H1 (cell line): ENCODE data around the gene MRRF. TPM values are rescaled to one million over a fixed set of nuclear protein-coding genes. Genes with fewer than 3 reads are reported as not detected.

Source experiments
- CTCF ChIA-PET: fragments of 300-600 bp; sonication (Branson Sonifier 250); formaldehyde crosslinking; loops from one replicate; lab custom pipeline; 2021; ENCODE audit not compliant: partially characterized antibody; lab: Charles Lee
- POLR2A ChIA-PET: fragments of 300-600 bp; sonication (Branson Sonifier 250); formaldehyde crosslinking; loops from one replicate; lab custom pipeline; 2021; ENCODE audit warnings: inconsistent platforms; ENCODE audit not compliant: partially characterized antibody; lab: Charles Lee
- DNase-seq, 2 experiments: peaks; one replicate each; pipeline versions ENCODE4 v3.0.0 to v3.0.0-alpha.2; 2010 to 2022; ENCODE audit warnings: low spot score in 2 of 2, low read depth in 1 of 2, mixed read lengths in 1 of 2
- FAIRE-seq: peaks from 2 replicates; lab custom pipeline; 2011; peaks lifted over from hg19 to GRCh38; lab: Jason Lieb, UNC
- H2AFZ ChIP-seq: 2 replicates; pipeline ENCODE4 v1.8.1; 2012; ENCODE audit warnings: low read length, inconsistent platforms
- H2AK5ac ChIP-seq: 2 replicates; pipeline ENCODE4 v1.6.1; 2013; ENCODE audit warnings: low read depth, low read length
- H2BK120ac ChIP-seq: replicated peaks from 2 replicates; pipeline ENCODE3; 2013; ENCODE audit warnings: low read depth, low read length, inconsistent platforms
- H2BK12ac ChIP-seq: 2 replicates; pipeline ENCODE4 v1.6.1; 2013; ENCODE audit warnings: low read depth, low read length
- H2BK15ac ChIP-seq: 2 replicates; pipeline ENCODE4 v1.6.1; 2013; ENCODE audit warnings: low read length
- H2BK20ac ChIP-seq: 2 replicates; pipeline ENCODE4 v1.6.1; 2013; ENCODE audit warnings: low read length
- H2BK5ac ChIP-seq: 2 replicates; pipeline ENCODE4 v1.6.1; 2013; ENCODE audit warnings: low read depth, low read length
- H3K14ac ChIP-seq: 2 replicates; pipeline ENCODE4 v1.6.1; 2013; ENCODE audit warnings: inconsistent platforms; ENCODE audit not compliant: insufficient read length
- H3K18ac ChIP-seq: 2 replicates; pipeline ENCODE4 v1.6.1; 2013; ENCODE audit warnings: low read length; ENCODE audit errors: extremely low read depth
- H3K23ac ChIP-seq: 2 replicates; pipeline ENCODE4 v1.6.1; 2013; ENCODE audit warnings: inconsistent platforms; ENCODE audit not compliant: insufficient read length
- H3K23me2 ChIP-seq: 2 replicates; pipeline ENCODE4 v1.6.1; 2013; ENCODE audit warnings: low read depth, low read length
- H3K27ac ChIP-seq: 2 replicates; pipeline ENCODE4 v1.6.1; 2011; ENCODE audit warnings: low read depth, low read length, inconsistent platforms
- H3K27me3 ChIP-seq, 4 experiments: replicated peaks in 1 of 4; 1 replicate in 1 of 4; 2 replicates in 3 of 4; pipeline versions ENCODE4 v1.6.1 to v1.8.1; 2011 to 2013; ENCODE audit warnings: low read length in 3 of 4, mild to moderate bottlenecking in 3 of 4, inconsistent platforms in 2 of 4, mixed read lengths in 2 of 4, moderate library complexity in 1 of 4; ENCODE audit not compliant: control insufficient read depth in 3 of 4, insufficient read depth in 3 of 4; ENCODE audit errors: extremely low read depth in 1 of 4
- H3K36me3 ChIP-seq, 4 experiments: 2 replicates each; pipeline versions ENCODE4 v1.6.1 to v1.8.1; 2011 to 2013; ENCODE audit warnings: mild to moderate bottlenecking in 4 of 4, low read length in 3 of 4, moderate library complexity in 2 of 4, control low read depth in 1 of 4, inconsistent platforms in 1 of 4; ENCODE audit not compliant: insufficient read depth in 4 of 4, control insufficient read depth in 2 of 4
- H3K4ac ChIP-seq: replicated peaks from 2 replicates; pipeline ENCODE3; 2013; ENCODE audit warnings: low read length, low read depth, mixed read lengths, inconsistent platforms; ENCODE audit not compliant: insufficient read length
- H3K4me1 ChIP-seq, 4 experiments: replicated peaks in 1 of 4; 1 replicate in 1 of 4; 2 replicates in 3 of 4; pipeline versions ENCODE4 v1.6.1 to v1.8.1; 2011 to 2013; ENCODE audit warnings: low read length in 3 of 4, inconsistent platforms in 2 of 4, mixed read lengths in 1 of 4; ENCODE audit not compliant: insufficient read depth in 4 of 4, control insufficient read depth in 3 of 4
- H3K4me2 ChIP-seq, 2 experiments: 2 replicates each; pipeline versions ENCODE4 v1.6.1 to v1.8.1; 2011 to 2013; ENCODE audit warnings: low read depth in 2 of 2, low read length in 2 of 2, control low read depth in 1 of 2, inconsistent platforms in 1 of 2, mild to moderate bottlenecking in 1 of 2; ENCODE audit not compliant: insufficient read depth in 1 of 2
- H3K4me3 ChIP-seq, 4 experiments: fragments of 200-600, 300-600 bp in 1 of 4; sonication (generic), shearing (Covaris generic), sonication (Bioruptor Twin) in 1 of 4; 2 replicates each; pipeline versions ENCODE4 v1.5.1 to v1.8.1; 2011 to 2016; ENCODE audit warnings: low read length in 4 of 4, low read depth in 3 of 4, control low read depth in 2 of 4, inconsistent platforms in 2 of 4, mild to moderate bottlenecking in 2 of 4, mixed read lengths in 1 of 4, moderate library complexity in 1 of 4; ENCODE audit not compliant: insufficient read depth in 2 of 4; ENCODE audit errors: extremely low read depth in 1 of 4
- H3K56ac ChIP-seq: replicated peaks from 2 replicates; pipeline ENCODE3; 2013; ENCODE audit warnings: low read depth, mild to moderate bottlenecking, mixed read lengths, low read length, inconsistent platforms; ENCODE audit not compliant: insufficient read length
- H3K79me1 ChIP-seq: 2 replicates; pipeline ENCODE4 v1.6.1; 2013; ENCODE audit warnings: low read depth, low read length, control low read depth
- H3K79me2 ChIP-seq, 2 experiments: 2 replicates each; pipeline versions ENCODE4 v1.6.1 to v1.8.1; 2012 to 2013; ENCODE audit warnings: low read length in 2 of 2, mild to moderate bottlenecking in 2 of 2, inconsistent platforms in 1 of 2; ENCODE audit not compliant: insufficient read depth in 2 of 2, control insufficient read depth in 1 of 2
- H3K9ac ChIP-seq, 4 experiments: replicated peaks in 1 of 4; 1 replicate in 1 of 4; 2 replicates in 3 of 4; pipeline versions ENCODE4 v1.6.1 to v1.8.1; 2011 to 2013; ENCODE audit warnings: low read depth in 3 of 4, low read length in 3 of 4, control low read depth in 2 of 4, mild to moderate bottlenecking in 2 of 4, moderate library complexity in 2 of 4, inconsistent platforms in 1 of 4; ENCODE audit errors: extremely low read depth in 1 of 4
- H3K9me3 ChIP-seq, 2 experiments: 2 replicates each; pipeline versions ENCODE4 v1.6.1 to v1.8.1; 2012 to 2013; ENCODE audit warnings: mild to moderate bottlenecking in 2 of 2, moderate library complexity in 2 of 2, control low read depth in 1 of 2, inconsistent platforms in 1 of 2, low read depth in 1 of 2, low read length in 1 of 2, mixed read lengths in 1 of 2; ENCODE audit not compliant: insufficient read depth in 2 of 2
- H4K20me1 ChIP-seq, 2 experiments: replicated peaks in 1 of 2; 2 replicates each; pipeline versions ENCODE3 to v1.8.1; 2011 to 2013; ENCODE audit warnings: inconsistent platforms in 2 of 2, low read length in 2 of 2, mild to moderate bottlenecking in 1 of 2; ENCODE audit not compliant: insufficient read depth in 2 of 2, control insufficient read depth in 1 of 2
- H4K5ac ChIP-seq: 2 replicates; pipeline ENCODE4 v1.6.1; 2013; ENCODE audit warnings: low read length, low read depth, mixed read lengths, inconsistent platforms; ENCODE audit not compliant: insufficient read length
- H4K8ac ChIP-seq: 2 replicates; pipeline ENCODE4 v1.8.0; 2013; ENCODE audit warnings: mild to moderate bottlenecking, moderate library complexity, low read length, inconsistent platforms; ENCODE audit not compliant: insufficient read depth; ENCODE audit errors: extremely low read depth
- H4K91ac ChIP-seq: replicated peaks from 2 replicates; pipeline ENCODE3; 2013; ENCODE audit warnings: low read length, mixed read lengths, inconsistent platforms; ENCODE audit not compliant: insufficient read length
- KDM1A ChIP-seq: fragments of 200-600, 300-600 bp; sonication (generic); IDR thresholded peaks from 2 replicates; pipeline ENCODE4 v1.7.1; 2016; ENCODE audit warnings: mild to moderate bottlenecking, low read length, borderline replicate concordance
- RNF2 ChIP-seq: fragments of 200-900, 300-1000 bp; sonication (generic); IDR thresholded peaks from 2 replicates; pipeline ENCODE4 v1.7.1; 2016; ENCODE audit warnings: borderline replicate concordance, low read depth, mild to moderate bottlenecking, antibody characterized with exemption, low read length; ENCODE audit not compliant: poor library complexity, severe bottlenecking; ENCODE audit errors: missing control alignments
- WGBS, 2 experiments: shearing (Covaris generic) in 1 of 2; methylation state at CpG; one replicate each; pipeline versions ENCODE4 v1.1.6 to v1.1.7; 2013 to 2015; ENCODE audit warnings: low lambda C conversion rate in 2 of 2, mixed read lengths in 2 of 2, inconsistent platforms in 1 of 2, low coverage in 1 of 2, missing lambda C conversion rate in 1 of 2; ENCODE audit not compliant: insufficient replicate concordance in 2 of 2, insufficient coverage in 1 of 2, insufficient read length in 1 of 2; ENCODE audit errors: extremely low coverage in 1 of 2, missing lambda C conversion rate in 1 of 2; 5-methylcytosine and 5-hydroxymethylcytosine counted together
- polyA plus RNA-seq, 7 experiments: library from polyadenylated mRNA; depleted of rRNA in 3 of 7; stranded (reverse) in 5 of 7; unstranded in 2 of 7; fragments of >200 nt in 5 of 7; fragments of 200-250 nt in 2 of 7; gene quantifications; 1 replicate in 5 of 7; 2 replicates in 1 of 7; 4 replicates in 1 of 7; pipeline versions ENCODE4 v1.2.1 to v1.2.3, GENCODE V29; 2011 to 2013; ENCODE audit warnings: missing spikeins in 2 of 7, mixed read lengths in 2 of 7
- total RNA-seq: library from RNA; stranded (reverse); fragmentation: NEBNext Ultra II Directional; extraction: Animal tissue kit (Norgen Biotek cat#: 25700); gene quantifications from 2 replicates; pipeline ENCODE4 v1.2.1, GENCODE V29; 2021

Gene MRRF
- total and polyA plus RNA-seq, 2 of the 8 experiments (the other 6 are each of a cell fraction or from before 2014, with no cell fraction given): 29.4 to 47.8 TPM

GRCh38 chr9:122371846-122372245, 107.2 kb downstream of the MRRF start:
- Histone ChIP-seq H2AFZ (no peak overlapping the region), H2AK5ac (no peak overlapping the region), H3K27me3 (peaks cover 5 to 45% (median 36%) of the 10 kb centered on the region in 4 experiments), H3K23ac (no peak overlapping the region), H3K36me3 (no peaks in the 10 kb centered on the region), H2BK20ac (peak overlapping the region; percentile 5; the same call in 1 of the 2 replicates), H3K4me3 (peak overlapping the region in 1 of 4 experiments; percentile 71; a peak in 1 of 8 replicates), H3K79me2 (no peaks in the 10 kb centered on the region), H4K5ac (no peak overlapping the region), H3K9me3 (no peaks in the 10 kb centered on the region), H3K56ac (no peak overlapping the region), H4K91ac (no peak overlapping the region), H3K9ac (no peak overlapping the region), H2BK5ac (no peak overlapping the region), H3K4ac (no peak overlapping the region), H2BK120ac (no peak overlapping the region), H3K4me1 (peaks cover 17 to 25% (median 21%) of the 10 kb centered on the region in 4 experiments), H3K4me2 (peak overlapping the region; percentile 78; a peak in 3 of 4 replicates), H2BK15ac (no peak overlapping the region), H3K14ac (no peak overlapping the region), H4K20me1 (no peaks in the 10 kb centered on the region), H3K79me1 (no peaks in the 10 kb centered on the region), H3K27ac (no peak overlapping the region), H3K23me2 (peaks cover 8% of the 10 kb centered on the region), H3K18ac (no peak overlapping the region), H2BK12ac (peak overlapping the region; percentile 22; the same call in 1 of the 2 replicates), H4K8ac (no peak overlapping the region)
- TF ChIP-seq RNF2 (peak; percentile 1), KDM1A (no peak)
- ChIA-PET POLR2A (interaction anchor here (1.7 kb wide), 1 partner anchor 242 kb away, joined by 3 read pairs; no protein-coding TSS in a partner anchor), CTCF (interaction anchor here (0.5 to 2.2 kb wide), 5 partner anchors 15 to 249 kb away, joined by 3 to 10 read pairs (median 3); partner anchors contain the start of genes MRRF and RBM18)
- 84% methylated on average over 4 of the region's 8 CpGs; no CpG with 5 or more reads in 1 of the 2 experiments for WGBS, 2 experiments
- no peak for FAIRE-seq
- no peak for DNase-seq
